Embryonic facial prominence (tissue), 1 donor: Measurements from ENCODE around the gene ARHGAP31.
"Not testable (repeated sequence)": the region's sequence is repeated elsewhere in the genome, so short reads cannot be mapped to it uniquely, and the experiment has no call there.

Experiments used
- DNase-seq: peaks from one replicate; pipeline ENCODE4 v3.0.0-alpha.2; 2016; ENCODE audit errors: extremely low spot score

ARHGAP31 gene, protein sequence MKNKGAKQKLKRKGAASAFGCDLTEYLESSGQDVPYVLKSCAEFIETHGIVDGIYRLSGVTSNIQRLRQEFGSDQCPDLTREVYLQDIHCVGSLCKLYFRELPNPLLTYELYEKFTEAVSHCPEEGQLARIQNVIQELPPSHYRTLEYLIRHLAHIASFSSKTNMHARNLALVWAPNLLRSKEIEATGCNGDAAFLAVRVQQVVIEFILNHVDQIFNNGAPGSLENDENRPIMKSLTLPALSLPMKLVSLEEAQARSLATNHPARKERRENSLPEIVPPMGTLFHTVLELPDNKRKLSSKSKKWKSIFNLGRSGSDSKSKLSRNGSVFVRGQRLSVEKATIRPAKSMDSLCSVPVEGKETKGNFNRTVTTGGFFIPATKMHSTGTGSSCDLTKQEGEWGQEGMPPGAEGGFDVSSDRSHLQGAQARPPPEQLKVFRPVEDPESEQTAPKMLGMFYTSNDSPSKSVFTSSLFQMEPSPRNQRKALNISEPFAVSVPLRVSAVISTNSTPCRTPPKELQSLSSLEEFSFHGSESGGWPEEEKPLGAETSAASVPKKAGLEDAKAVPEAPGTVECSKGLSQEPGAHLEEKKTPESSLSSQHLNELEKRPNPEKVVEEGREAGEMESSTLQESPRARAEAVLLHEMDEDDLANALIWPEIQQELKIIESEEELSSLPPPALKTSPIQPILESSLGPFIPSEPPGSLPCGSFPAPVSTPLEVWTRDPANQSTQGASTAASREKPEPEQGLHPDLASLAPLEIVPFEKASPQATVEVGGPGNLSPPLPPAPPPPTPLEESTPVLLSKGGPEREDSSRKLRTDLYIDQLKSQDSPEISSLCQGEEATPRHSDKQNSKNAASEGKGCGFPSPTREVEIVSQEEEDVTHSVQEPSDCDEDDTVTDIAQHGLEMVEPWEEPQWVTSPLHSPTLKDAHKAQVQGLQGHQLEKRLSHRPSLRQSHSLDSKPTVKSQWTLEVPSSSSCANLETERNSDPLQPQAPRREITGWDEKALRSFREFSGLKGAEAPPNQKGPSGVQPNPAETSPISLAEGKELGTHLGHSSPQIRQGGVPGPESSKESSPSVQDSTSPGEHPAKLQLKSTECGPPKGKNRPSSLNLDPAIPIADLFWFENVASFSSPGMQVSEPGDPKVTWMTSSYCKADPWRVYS (N-terminal part only)

DNA sequence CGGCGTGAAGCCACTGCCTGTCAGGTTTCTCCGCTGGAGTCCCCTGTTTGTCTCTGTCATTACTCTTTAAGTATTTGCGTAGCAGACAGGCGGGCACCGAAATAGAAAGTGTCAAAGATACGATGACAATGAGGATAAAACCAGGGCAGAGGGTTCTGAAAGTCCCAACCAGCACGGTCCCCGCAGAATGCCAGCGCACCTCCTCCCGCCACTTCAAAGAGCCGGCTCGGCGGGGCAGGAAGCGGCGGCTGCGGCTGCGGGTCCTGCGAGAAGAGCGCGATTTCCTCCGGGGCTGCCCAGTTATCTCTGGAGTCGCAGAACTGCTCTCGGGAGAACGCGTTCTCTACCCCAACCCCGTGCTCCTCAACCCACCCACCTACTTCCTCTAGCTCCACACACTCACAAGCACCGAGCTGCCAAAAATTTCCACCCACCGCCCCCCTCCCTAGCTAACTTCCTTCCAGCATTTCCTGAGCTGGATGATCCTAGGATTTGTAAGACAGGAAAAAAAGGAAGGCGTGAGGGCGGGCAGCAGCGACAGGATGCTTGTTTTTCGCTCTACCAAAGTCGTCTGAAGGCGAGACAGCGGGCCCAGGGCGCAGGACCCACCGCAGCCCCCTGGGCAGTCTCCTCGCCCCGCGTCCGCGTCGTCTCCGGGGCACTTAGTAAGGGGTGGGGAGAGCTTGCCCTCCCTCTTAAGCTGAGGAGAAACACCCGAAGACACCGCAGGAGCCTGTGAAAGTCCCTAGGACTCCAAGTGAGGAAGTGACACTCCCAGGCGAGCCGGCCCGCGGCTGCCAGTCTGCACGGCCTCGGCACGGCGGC, at the start of gene ARHGAP31:
Gene ARHGAP31 (plus strand): TSS at position 513 of the 825 bp plus-strand sequence. CDS start 522 bp downstream, outside the sequence.
- DNase-seq, result peak; percentile 38

DNA sequence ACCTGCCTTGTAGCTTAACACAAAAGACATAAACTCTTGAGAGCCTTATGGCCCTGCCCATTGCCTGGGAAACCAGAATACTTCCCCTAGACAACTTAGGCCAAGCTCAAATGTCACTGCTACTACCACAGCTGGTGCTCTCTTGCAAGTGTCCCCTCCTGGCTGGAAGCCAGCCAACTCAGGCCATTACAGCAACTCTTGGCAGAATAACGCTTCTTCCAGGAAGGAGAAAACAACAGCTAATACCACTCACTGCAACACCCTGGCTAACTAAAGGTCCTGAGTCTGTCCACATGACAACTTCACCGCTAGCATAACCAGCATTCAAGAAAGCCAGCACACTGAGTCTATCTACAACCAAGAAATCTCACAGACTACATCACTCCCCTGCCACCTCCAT, 48.4 kb upstream of the ARHGAP31 start:
- no peak for DNase-seq

DNA sequence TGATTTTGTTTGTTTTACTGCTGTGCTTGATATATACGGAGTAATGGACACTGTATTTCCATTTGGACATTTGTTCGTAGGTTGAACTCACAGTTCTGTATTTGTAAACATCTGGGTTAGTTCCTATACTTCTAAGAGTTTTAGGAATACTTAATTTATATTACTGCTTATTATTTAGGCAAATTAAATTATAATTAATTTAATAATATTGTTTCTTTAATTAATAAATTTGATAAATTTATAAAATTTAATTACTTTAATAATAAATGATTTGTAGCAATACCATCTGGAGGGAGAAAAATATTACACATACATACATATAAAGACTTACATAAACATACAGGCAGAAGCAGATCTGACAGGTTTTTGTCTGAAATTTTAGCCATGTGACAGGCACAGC, 39.0 kb upstream of the ARHGAP31 start:
- no peak for DNase-seq

DNA sequence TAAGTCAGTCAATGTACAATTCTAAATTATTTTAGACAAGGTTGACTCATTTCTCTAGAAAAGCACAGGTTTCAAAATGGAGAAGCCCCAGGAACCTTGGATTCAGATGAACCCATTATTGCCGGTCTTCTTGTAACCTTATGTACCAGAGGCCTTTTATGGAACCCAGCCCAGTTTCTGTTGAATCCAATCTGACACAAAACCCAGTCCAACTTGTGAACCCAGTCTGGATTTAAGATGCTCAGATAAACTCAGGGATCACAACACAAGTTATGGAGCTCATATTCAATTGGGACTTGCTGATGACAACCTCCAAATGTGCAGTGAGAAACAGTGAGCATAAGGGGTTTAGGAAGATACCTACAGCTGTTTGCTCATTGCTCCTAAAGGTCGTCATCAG, 37.1 kb upstream of the ARHGAP31 start:
- DNase-seq, result no peak

DNA sequence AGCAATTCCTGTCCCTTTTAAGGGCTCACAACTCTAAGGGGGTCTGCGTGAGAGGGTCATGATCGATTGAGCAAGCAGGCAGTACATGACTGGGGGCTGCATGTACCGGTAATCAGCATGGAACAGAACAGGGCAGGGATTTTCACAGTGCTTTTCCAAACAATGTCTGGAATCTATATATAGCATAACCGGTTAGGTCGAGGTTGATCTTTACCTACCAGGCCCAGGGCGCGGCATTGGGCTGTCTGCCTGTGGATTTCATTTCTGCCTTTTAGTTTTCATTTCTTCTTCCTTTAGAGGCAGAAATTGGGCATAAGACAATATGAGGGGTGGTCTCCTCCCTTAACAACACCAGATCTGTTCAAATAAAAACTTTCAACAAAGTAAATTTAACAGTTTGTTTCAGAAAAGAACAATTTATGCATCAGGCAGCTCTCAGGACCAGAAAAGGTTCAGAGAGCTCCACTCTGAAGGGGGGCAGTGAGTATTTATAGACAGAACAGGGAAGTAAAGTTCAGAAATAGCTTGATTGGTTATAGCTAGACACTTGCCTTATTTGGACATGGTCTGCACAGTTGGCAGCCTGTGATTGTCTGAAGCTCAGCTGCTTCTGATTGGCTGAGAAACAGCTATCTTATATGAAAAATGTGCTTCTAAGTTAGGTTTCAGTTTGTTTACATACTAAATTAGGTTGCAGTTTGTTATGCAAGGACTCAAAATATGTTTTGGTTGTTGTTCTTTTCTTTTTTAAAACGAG, 36.4 kb upstream of the ARHGAP31 start:
- no peak for DNase-seq

DNA sequence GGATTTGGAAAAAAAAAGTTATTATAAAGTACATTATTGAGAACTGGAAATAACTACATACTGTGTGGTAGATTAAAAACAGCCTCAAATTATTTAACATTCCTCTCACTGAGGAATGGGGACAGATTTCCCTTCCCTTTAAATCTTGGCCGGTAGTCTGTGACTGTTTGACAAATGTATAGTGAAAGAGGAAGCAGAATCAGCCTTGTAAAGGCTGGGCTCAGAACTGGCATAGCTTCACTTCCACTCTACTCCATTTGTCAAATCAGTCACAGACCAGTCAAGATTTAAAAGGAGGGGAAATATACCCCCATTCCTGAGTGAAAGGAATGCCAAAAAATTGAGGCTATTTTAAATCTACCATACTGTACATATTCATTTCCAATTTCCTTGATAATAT, 35.3 kb upstream of the ARHGAP31 start:
- DNase-seq, result no peak

DNA sequence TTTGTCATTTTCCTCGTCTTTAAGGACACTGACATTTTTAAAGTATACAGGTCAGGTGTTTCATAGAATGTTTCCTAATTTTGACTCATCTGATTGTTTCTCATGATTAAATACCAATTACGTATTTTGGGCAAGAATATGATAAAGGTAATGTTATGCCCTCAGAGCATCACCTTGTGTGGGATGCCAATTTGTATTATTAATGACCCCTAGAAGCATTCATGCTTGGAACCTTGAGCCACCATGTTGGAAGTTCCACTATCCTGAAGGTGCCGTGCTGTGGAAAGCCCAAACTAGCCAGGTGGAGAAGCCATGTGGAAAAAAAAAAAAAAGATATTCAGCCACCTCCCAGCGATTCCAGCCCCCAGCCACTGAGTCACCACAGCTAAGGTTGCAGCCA, 34.4 kb upstream of the ARHGAP31 start:
- DNase-seq, result no peak

DNA sequence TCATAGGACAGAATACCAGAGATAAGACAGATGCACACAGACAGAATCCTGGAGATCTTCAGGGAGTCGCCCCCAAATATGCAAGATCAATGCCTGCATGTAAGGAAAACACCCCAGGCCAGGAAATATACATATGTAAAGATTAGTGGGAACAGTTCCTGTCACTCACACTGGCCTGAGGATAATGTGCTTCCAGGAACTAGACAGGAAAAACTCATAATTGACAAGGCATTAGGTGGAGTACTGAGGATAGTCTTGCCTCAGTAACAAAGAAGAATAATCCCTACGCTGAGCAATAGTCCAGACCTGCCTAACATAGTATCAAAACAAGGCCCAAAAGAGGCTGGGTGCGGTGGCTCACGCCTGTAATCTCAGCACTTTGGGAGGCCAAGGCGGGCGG, 33.1 kb upstream of the ARHGAP31 start:
- DNase-seq, result no peak

DNA sequence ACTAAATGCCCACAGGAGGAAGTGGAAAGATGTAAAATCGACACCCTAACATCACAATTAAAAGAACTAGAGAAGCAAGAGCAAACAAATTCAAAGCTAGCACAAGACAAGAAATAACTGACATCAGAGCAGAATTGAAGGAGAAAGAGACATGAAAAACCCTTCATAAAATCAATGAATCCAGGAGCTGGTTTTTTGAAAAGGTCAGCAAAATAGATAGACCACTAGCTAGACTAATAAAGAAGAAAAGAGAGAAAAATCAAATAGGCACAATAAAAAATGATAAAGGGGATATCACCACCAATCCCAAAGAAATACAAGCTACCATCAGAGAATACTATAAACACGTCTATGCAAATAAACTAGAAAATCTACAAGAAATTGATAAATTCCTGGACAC, 24.0 kb upstream of the ARHGAP31 start:
- DNase-seq, result not testable (repeated sequence)

DNA sequence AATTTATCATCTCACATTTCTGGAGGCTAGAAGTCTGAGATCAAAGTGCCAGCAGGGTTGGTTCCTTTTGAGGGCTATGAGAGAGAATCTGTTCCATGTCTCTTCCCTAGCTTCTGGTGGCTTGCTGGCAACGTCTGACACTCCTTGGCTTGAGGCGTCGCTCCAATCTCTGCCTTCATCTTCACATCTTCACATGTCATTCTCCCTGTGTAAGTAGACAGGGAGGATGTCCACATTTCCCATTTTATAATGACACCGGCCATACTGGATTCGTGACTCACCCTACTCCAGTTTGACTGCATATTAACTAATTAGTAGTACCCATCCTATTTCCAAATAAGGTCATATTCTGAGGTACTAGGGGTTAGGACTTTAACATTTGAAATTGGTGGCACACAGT, 17.5 kb upstream of the ARHGAP31 start:
- DNase-seq, result no peak

DNA sequence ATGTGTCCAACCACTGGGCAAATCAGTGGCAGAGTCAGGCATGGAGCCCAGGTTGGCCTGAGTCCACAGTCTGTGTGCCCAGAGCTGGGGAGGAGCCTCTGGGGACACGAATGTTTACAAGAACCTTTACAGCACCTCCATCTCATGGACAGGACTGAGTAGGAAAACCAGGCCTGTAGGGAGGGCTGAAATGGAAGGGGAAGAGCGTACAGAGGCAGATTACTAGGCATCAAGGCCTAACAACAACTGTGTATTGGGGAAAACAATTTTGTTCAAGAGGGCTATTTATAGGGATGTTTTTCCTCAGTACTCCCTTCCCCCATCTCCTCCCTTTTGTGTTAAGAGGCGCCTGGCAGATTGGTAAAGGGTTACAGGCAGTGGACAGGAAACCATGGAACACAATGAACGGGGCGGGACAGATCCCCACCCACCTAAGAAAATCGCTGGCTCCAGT, 15.1 kb upstream of the ARHGAP31 start:
- DNase-seq, result no peak

DNA sequence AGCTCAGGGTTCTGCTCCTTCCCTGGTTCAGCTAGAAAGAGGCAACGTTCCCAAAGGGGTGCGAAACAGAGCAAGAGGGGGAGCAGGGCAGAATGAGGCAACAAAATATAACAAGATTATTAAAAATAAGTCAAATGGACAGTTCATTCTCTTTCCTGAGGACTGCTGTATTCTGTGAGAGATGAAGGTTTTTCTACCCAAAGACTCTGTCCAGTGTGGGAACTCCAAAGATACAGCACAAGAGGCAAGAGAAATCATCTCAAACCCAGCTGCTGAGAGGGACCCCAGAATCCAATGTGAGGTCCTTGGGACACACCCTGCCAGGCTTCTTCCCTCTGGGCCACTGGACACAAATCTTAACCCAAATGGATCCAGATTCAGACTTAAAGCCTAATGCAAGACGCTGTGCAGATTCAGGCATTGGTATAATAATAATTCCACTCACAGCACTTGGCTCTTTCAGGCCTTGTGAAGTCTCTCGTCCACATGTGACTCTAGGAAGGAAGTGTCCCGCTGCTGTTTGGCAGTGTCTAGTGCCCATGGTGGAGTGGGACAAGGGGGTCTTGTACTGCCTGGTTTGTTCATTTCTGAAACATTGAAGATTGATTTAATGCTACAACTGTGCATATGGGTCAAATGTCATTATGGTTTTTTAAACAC, 14.5 kb upstream of the ARHGAP31 start:
- DNase-seq, result no peak

DNA sequence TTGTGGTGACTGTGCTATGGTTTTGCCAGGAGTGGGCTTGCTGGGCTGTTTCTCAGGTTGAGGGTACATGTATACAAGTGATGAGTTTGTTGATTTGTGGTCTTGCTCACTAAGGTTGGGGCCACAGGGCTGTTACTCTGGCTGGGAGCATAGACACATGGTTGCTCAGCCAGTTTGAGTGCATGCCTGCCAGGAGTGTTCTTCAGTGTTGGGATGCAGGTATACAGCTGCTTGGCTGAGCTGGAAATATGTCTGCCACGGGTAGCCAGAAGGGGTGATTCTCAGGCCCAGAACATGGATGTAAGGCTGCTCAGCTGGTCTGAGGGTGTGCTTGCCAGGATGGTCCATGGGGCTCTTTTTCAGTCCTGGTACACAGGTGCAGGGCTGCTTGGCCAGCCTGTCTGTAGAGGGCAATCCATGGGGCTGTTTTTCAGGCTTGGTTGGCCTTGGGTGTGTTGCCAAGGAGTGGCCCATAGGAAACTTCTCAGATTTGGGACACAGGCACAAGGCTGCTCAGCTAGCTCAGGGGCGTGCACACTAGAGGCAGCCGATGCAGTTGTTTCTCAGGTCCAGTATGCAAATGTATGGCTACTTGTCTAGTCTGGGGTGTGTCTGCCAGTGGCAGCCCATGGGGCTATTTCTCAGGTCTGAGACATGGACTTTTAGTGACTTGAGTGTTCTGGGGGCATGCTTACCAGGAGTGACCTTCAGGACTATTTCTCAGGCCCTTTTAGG, 5.3 kb upstream of the ARHGAP31 start:
- DNase-seq, result no peak

DNA sequence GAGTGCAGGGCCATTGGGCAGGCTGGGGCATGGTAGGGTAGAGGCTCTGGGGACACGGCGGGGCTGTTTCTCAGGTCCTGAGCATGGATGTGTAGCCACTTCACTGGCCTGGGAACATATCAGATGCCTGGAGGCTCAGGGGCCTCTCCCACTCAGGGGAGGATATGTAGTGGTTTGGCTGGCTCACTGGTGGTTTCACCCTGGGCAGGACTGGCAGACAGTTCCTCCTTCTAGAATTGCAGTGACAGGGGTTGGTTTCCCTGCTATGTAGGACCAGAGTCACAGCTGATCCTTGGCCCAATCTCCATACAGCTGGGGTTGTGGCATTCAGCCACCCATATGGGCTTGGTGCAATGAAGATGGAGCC, 4.8 kb upstream of the ARHGAP31 start:
- DNase-seq, result no peak

DNA sequence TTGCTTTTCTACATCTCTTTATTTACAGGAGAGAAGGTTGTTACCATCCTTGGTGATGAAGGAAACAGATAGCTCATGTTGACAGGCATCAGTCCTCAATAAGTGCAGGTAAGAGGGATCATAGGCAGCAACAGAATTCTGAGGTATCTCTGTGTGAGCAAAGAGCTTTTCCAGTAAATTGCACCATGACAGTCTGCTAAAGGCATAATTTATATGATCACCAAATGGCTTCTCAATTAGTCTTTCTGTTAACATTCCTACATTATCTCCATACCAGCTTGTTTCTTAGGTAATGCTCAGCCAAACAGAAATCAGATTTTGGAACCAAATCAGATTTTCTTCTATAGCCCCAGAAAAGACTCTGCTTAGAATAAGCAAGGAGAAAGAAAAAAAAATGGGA, 3.6 kb upstream of the ARHGAP31 start:
- DNase-seq, result no peak

DNA sequence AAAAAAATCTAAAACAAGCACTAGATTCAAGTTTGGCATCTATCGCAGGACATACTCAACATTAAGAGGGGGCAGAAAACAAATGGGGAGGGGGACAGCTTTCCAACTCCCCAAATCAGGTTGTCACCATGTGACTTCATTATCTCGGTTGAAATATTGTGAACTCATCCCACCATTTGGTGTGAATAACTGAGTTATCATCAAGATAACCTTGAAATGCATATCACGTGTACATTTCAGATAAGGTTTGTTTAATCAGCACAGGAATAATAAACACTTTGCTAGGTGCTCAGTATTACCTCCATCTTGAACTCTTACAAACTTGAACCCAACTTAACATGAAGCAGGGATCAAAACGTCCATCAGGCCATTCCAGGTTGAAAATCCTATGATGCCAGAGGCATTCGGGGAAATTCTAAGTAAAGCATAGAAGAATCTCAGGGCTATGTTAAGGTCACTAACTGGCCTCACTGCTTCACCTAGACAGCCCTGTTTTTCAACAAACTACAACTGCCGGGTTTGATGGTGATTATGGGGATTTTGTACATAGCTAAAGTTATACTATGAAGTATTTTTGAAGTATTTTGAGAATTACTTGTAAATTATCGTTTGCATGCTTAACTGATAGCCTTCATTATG, 3.0 kb upstream of the ARHGAP31 start:
- no peak for DNase-seq

DNA sequence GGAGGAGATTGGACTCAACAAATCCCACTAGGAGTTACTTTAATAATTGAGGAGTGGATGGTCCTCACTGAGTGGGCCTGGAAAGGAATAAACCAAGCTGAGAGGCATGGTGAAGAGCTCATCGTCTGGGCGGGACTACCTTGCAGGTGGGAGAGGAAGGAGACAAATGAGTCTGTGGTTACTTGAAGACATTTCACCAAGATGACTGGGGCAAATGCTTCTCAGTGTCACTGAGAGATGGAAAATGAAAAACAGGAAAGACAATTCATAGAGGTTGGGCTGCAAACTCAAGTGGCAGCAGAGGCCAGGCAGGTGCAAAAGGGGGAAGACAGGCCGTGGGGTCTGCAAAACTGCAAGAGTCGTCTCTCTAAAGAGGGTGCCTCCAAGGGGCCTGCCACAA, 1.5 kb upstream of the ARHGAP31 start:
- DNase-seq, result no peak

DNA sequence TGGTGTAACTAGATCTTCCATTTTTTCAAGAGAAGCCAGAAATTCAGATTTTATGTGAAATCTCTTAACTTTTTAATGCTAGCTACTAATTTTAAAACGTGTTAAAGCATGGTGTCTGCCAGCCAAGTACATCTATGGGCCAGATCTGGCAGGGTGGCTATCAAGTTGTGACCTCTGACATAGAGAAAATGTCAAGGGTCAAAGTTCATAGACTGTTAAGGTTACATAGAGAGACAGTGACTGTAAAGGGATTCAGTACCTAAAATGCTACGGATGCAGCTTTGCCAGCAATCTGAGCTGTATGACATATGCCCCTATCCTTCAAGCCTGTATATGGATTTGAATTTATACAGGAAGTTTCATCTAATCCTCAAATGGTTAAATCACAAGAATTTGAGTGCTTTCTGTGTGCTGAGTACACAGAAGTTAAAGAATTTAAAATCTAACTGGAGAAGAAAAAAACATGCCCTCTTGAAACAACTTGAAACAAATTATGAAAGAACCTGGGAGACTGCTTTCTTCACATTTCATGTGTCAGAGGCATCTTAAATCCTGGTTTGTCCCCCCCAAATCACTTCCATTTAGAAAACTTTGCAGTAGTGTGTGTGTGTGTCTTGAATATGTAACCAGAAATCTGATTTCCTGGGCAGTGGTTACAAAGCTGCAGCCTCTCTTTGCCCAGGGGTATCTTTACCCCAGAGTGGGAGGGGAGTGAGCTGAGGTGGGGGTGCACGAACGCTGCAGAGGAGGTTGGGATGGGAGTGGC, 895 bp upstream of the ARHGAP31 start:
- no peak for DNase-seq
